Common myeloid progenitor, CD34-positive (primary cell): ENCODE measurements around the gene CLEC19A.

Experiments
- CTCF ChIA-PET: fragments of 350-600 bp; sonication (Branson Sonifier 250); formaldehyde crosslinking; loops from one replicate; lab custom pipeline; 2021; ENCODE audit warnings: antibody characterized with exemption; lab: Charles Lee
- POLR2A ChIA-PET: fragments of 350-600 bp; sonication (Branson Sonifier 250); formaldehyde crosslinking; loops from one replicate; lab custom pipeline; 2021; ENCODE audit warnings: antibody characterized with exemption; lab: Charles Lee
- DNase-seq, 3 donors: peaks; one replicate each; pipeline versions ENCODE4 v3.0.0 to v3.0.0-alpha.2; 2013
- H3K27ac ChIP-seq, 2 experiments: 1 replicate in 1 of 2; 2 replicates in 1 of 2; pipeline ENCODE4 v1.7.0; 2013; ENCODE audit warnings: inconsistent platforms in 2 of 2, low read length in 2 of 2, mild to moderate bottlenecking in 2 of 2, low read depth in 1 of 2, moderate library complexity in 1 of 2; ENCODE audit not compliant: severe bottlenecking in 2 of 2, insufficient read depth in 1 of 2, poor library complexity in 1 of 2
- H3K27me3 ChIP-seq, 5 experiments: replicated peaks in 2 of 5; 1 replicate in 3 of 5; 2 replicates in 2 of 5; pipeline versions ENCODE4 v1.6.1 to v1.7.0; 2013; ENCODE audit warnings: low read length in 4 of 5, mild to moderate bottlenecking in 2 of 5, moderate library complexity in 2 of 5, inconsistent platforms in 1 of 5; ENCODE audit not compliant: insufficient read depth in 5 of 5, control insufficient read depth in 4 of 5
- H3K36me3 ChIP-seq, 4 experiments: 1 replicate in 2 of 4; 2 replicates in 2 of 4; pipeline versions ENCODE4 v1.6.1 to v1.7.0; 2013; ENCODE audit warnings: low read length in 3 of 4, control low read depth in 1 of 4, mild to moderate bottlenecking in 1 of 4; ENCODE audit not compliant: control insufficient read depth in 4 of 4, insufficient read depth in 4 of 4
- H3K4me1 ChIP-seq, 4 experiments: 1 replicate in 3 of 4; 2 replicates in 1 of 4; pipeline versions ENCODE4 v1.6.1 to v1.7.1; 2013; ENCODE audit warnings: low read length in 3 of 4, mild to moderate bottlenecking in 3 of 4, control low read depth in 1 of 4, inconsistent platforms in 1 of 4, moderate library complexity in 1 of 4; ENCODE audit not compliant: control insufficient read depth in 4 of 4, insufficient read depth in 4 of 4; ENCODE audit errors: control extremely low read depth in 1 of 4
- H3K4me3 ChIP-seq, 7 experiments: 1 replicate in 4 of 7; 2 replicates in 3 of 7; pipeline versions ENCODE4 v1.5.1 to v1.7.0; 2013; ENCODE audit warnings: mild to moderate bottlenecking in 7 of 7, low read length in 6 of 7, moderate library complexity in 6 of 7, inconsistent platforms in 2 of 7, low read depth in 2 of 7, control low read depth in 1 of 7; ENCODE audit not compliant: insufficient read depth in 4 of 7, control insufficient read depth in 1 of 7; ENCODE audit errors: extremely low read depth in 1 of 7
- H3K9me3 ChIP-seq, 5 experiments: 1 replicate in 4 of 5; 2 replicates in 1 of 5; pipeline versions ENCODE4 v1.6.1 to v1.7.1; 2013; ENCODE audit warnings: low read length in 4 of 5, mild to moderate bottlenecking in 2 of 5, inconsistent platforms in 1 of 5, low read depth in 1 of 5, moderate library complexity in 1 of 5; ENCODE audit not compliant: control insufficient read depth in 4 of 5, insufficient read depth in 2 of 5; ENCODE audit errors: control extremely low read depth in 1 of 5
- WGBS: methylation state at CpG from one replicate; pipeline ENCODE4 v1.1.5; 2013; ENCODE audit not compliant: insufficient coverage; 5-methylcytosine and 5-hydroxymethylcytosine counted together

CLEC19A gene

DNA sequence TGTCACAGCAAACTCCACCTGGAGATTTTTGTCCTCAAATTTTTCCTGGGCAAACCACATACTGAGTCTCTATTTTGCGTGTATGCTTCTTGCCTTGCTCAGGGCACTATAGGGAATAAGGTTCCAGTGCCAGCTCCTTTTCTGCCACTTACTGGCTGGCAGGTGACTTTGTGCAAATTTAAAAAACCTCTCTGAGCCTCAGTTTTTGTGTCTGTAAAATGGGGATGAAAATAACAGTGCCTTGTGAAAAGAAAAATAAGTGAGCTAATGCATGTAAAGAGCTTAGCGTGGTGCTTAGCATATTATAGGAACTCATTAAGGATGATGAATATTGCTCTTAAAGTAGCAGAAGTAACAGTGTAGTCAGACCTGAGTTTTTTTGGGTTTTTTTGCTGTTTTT is 19.9 kb downstream of the CLEC19A start:
- Histone ChIP-seq H3K36me3 (no peaks in the 10 kb centered on the region), H3K9me3 (no peaks in the 10 kb centered on the region), H3K4me3 (no peak overlapping the region), H3K27me3 (no peaks in the 10 kb centered on the region), H3K4me1 (no peaks in the 10 kb centered on the region), H3K27ac (no peak overlapping the region)
- ChIA-PET CTCF (no interaction called here), POLR2A (interaction anchor here (0.6 kb wide), 1 partner anchor 124 kb away, joined by 6 read pairs; no protein-coding TSS in a partner anchor)
- DNase-seq: no peak
- 94% methylated on average over 2 of the region's 2 CpGs for WGBS

DNA sequence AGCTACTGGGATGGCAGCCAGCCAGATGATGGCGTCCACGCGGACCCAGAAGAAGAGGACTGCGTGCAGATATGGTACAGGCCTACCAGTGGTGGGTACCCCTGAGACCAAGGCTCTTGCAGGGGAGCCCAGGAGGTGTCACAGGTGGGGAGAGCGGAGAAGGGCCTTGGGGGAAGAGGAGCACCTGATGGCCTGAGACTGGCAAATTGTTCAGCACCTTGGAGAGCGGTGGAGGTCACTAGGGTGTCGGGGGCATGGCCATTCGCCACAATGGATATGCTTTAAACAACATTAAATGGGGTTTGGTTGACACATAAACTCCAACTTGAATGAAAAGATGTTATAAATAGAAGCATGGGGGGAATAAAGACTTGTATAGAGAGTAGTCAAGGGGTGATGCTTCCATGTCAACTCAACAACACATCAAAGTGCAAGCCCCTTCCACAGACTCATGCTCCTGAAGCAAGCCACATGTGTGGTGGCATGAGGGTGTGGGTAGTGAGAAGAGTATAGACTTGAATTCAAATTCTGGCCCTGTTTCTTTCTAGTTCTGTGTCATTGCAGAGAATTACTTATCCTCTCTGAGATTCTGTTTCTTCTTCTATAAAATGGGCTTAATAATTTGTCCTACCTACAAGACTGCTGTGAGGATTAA is 22.2 kb downstream of the CLEC19A start:
- peak in 2 of 3 donors; percentile 17 to 24 for DNase-seq
- WGBS: 69% methylated on average over 8 of the region's 8 CpGs
- ChIA-PET POLR2A (no interaction called here), CTCF (no interaction called here)
- H3K4me1 ChIP-seq: no peaks in the 10 kb centered on the region
- no peaks in the 10 kb centered on the region for H3K27me3 ChIP-seq
- H3K27ac ChIP-seq: no peak overlapping the region
- H3K9me3 ChIP-seq: no peaks in the 10 kb centered on the region
- no peak overlapping the region for H3K4me3 ChIP-seq
- no peaks in the 10 kb centered on the region for H3K36me3 ChIP-seq

DNA sequence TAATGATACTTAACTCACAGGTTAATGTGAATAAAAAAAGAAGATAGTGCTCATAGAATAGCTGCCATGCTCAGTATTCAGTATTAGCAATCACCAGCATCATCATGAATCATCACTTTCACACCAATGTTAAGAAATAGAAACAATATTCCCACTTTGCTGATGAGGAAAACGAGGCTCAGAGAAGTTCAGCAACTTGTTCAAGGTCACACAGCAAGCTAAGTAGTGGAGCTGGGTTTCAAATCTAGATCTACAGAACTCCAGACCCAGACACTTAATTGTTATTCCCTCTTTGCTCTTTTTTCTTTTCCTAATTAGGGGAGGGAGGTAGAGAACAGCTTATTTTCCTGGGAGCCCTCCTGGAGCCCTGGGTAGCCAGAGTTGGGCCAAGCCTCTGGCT is 22.9 kb downstream of the CLEC19A start:
- DNase-seq: no peak
- Histone ChIP-seq H3K27me3 (no peaks in the 10 kb centered on the region), H3K4me3 (no peak overlapping the region), H3K9me3 (no peaks in the 10 kb centered on the region), H3K27ac (no peak overlapping the region), H3K4me1 (no peaks in the 10 kb centered on the region), H3K36me3 (no peaks in the 10 kb centered on the region)
- CTCF ChIA-PET: no interaction called here
- POLR2A ChIA-PET: no interaction called here
- whole genome bisulfite sequencing: 63% methylated on average over 1 of the region's 1 CpG

DNA sequence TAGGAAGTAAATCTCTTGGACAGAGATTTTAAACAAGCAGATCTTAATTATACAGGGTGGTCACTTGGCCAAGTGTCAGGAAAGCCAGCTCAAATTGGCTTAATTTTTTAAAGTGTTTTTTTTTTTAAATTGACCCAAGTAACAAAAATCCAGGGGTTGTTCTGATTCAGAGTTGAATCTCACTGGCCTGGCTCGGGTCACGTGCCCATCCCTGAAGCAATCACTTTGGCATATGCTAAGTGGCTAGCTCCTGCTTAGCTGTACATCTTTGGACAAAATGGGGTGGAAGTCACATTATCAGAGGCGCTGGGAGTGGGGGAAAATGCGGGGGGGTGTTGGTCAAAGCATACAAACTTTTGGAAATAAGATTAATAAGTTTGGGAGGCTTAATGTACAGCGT is 23.6 kb downstream of the CLEC19A start:
- Histone ChIP-seq H3K36me3 (no peaks in the 10 kb centered on the region), H3K9me3 (no peaks in the 10 kb centered on the region), H3K27ac (no peak overlapping the region), H3K4me1 (no peaks in the 10 kb centered on the region), H3K27me3 (no peaks in the 10 kb centered on the region), H3K4me3 (no peak overlapping the region)
- DNase-seq: no peak
- POLR2A ChIA-PET: no interaction called here
- CTCF ChIA-PET: no interaction called here
- WGBS: 95% methylated on average over 3 of the region's 5 CpGs

DNA sequence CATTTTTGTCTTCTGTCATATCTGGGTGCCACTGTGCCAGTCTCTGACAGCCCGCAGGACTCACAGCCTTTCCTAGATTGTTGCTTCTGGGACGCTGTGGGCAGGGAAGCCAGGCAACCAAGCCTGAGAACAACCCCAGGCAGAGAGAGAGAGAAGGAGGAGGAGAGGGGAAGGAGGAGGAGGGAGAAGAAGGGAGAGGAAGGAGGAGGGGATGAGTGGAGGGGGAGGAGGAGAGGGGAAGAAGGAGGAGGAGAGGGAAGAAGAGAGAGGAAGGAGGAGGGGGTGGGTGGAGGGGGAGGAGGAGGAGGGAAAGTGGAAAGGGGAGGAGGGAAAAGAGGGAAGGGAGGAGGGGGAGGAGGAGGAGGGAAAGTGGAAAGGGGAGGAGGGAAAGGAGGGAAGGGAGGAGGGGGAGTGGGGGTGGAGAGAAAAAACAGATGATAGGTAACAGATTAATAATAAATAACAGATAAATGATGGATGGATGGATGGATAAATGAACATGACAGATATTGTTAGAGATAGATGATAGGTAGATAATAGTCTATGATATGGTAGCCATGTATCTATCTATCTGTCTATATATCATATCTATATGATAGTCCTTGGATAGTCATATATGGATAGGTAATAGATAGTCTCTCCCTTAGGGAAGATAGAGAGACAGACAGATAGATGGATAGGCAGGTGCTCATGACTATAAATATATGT is 29.3 kb downstream of the CLEC19A start:
- Histone ChIP-seq H3K27me3 (peaks cover 0 to 6% (median 2%) of the 10 kb centered on the region in 5 experiments), H3K36me3 (no peaks in the 10 kb centered on the region), H3K4me3 (no peak overlapping the region), H3K27ac (no peak overlapping the region), H3K9me3 (no peaks in the 10 kb centered on the region), H3K4me1 (no peaks in the 10 kb centered on the region)
- WGBS: 86% methylated on average over 2 of the region's 2 CpGs
- no peak for DNase-seq
- POLR2A ChIA-PET: no interaction called here
- CTCF ChIA-PET: no interaction called here

DNA sequence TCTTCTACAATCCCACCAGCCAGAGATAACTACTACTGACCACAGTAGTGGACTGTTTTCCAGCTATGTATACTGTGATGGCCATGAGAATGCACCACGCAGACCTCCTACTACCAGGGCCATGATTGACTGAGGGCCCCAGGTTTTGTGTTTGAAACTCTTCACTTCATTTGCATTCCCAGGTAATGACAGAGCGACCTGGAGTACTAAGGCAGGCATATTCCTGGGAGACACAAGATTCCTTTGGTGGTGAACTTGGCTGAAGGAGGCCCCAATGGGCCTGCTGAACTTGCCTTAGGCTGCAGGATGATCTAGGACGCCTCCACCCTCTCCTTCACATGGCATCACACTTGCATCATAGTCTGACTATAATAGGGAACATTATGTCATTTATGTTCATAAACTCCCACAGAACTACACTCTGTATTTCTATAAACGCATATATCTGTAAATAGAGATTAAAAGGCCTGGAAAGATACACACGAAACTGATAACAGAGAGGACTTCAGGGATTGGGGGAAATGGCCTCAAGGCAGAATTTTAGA is 30.4 kb downstream of the CLEC19A start:
- ChIA-PET POLR2A (no interaction called here), CTCF (no interaction called here)
- DNase-seq: no peak
- H3K27me3 ChIP-seq: peaks cover 0 to 6% (median 2%) of the 10 kb centered on the region in 5 experiments
- 100% methylated on average over 2 of the region's 5 CpGs for WGBS
- no peaks in the 10 kb centered on the region for H3K9me3 ChIP-seq
- H3K36me3 ChIP-seq: no peaks in the 10 kb centered on the region
- no peaks in the 10 kb centered on the region for H3K4me1 ChIP-seq
- no peak overlapping the region for H3K4me3 ChIP-seq
- no peak overlapping the region for H3K27ac ChIP-seq

DNA sequence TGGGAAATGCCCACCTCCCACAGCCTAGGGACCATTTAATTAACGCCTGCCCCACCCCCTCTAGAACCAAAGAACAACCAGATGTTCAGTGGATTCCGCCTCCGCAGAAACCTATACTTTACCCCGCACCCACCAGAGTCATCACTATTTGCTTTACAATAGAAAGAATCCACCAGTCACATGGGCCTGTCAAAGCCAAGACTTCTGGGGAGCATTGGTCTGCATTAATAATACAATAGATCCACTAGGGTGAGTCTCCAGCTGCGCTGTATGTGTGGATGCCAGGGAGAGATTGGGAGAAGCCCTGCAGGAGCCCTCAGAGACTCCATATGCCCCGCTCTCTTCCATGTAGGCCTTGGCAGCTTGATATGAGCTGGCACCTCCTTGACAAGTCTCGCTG is 31.3 kb downstream of the CLEC19A start:
- H3K9me3 ChIP-seq: peaks cover 0 to under 1% (median 0%) of the 10 kb centered on the region in 5 experiments
- H3K4me3 ChIP-seq: no peak overlapping the region
- H3K36me3 ChIP-seq: no peaks in the 10 kb centered on the region
- WGBS: 58% methylated on average over 5 of the region's 7 CpGs
- peaks cover 0 to 6% (median 2%) of the 10 kb centered on the region in 5 experiments for H3K27me3 ChIP-seq
- POLR2A ChIA-PET: no interaction called here
- no peak overlapping the region for H3K27ac ChIP-seq
- H3K4me1 ChIP-seq: no peaks in the 10 kb centered on the region
- no peak for DNase-seq
- CTCF ChIA-PET: no interaction called here
